ENCODE results near the gene TLE3. TPM values are rescaled to one million over a fixed set of nuclear protein-coding genes. Genes with fewer than 3 reads are reported as not detected.

The TLE3 gene
- total and polyA plus RNA-seq, 2 donors = 21.5 to 25.7 TPM

GRCh38 chr15:70133781-70134421 is 36.2 kb upstream of the TLE3 start:
- 94% methylated on average over 7 of the region's 7 CpGs for WGBS
- DNase-seq (ENCODE audit: extremely low spot score) = no peak
- Histone ChIP-seq H3K4me3 (ENCODE audit: low read depth, low read length) (no peak overlapping the region), H3K4me1 (ENCODE audit: insufficient read depth) (no peaks in the 10 kb centered on the region), H3K36me3 (ENCODE audit: insufficient read depth) (no peaks in the 10 kb centered on the region), H3K27ac (ENCODE audit: low read depth) (no peak overlapping the region)

GRCh38 chr15:70133296-70133695 is 35.6 kb upstream of the TLE3 start:
- Histone ChIP-seq H3K27ac (ENCODE audit: low read depth) (no peak overlapping the region), H3K4me1 (ENCODE audit: insufficient read depth) (no peaks in the 10 kb centered on the region), H3K4me3 (ENCODE audit: low read depth, low read length) (no peak overlapping the region), H3K36me3 (ENCODE audit: insufficient read depth) (no peaks in the 10 kb centered on the region)
- WGBS = 50% methylated on average over 6 of the region's 6 CpGs
- DNase-seq (ENCODE audit: extremely low spot score) = no peak

GRCh38 chr15:70132571-70132970 is 34.9 kb upstream of the TLE3 start:
- Histone ChIP-seq H3K36me3 (ENCODE audit: insufficient read depth) (no peaks in the 10 kb centered on the region), H3K4me3 (ENCODE audit: low read depth, low read length) (no peak overlapping the region), H3K4me1 (ENCODE audit: insufficient read depth) (no peaks in the 10 kb centered on the region), H3K27ac (ENCODE audit: low read depth) (no peak overlapping the region)
- no peak for DNase-seq (ENCODE audit: extremely low spot score)
- WGBS = 91% methylated on average over 1 of the region's 1 CpG

GRCh38 chr15:70132139-70132538 is 34.4 kb upstream of the TLE3 start:
- H3K27ac ChIP-seq (ENCODE audit: low read depth) = no peak overlapping the region
- 62% methylated on average over 4 of the region's 4 CpGs for WGBS
- H3K4me1 ChIP-seq (ENCODE audit: insufficient read depth) = no peaks in the 10 kb centered on the region
- H3K4me3 ChIP-seq (ENCODE audit: low read depth, low read length) = no peak overlapping the region
- DNase-seq (ENCODE audit: extremely low spot score) = no peak
- H3K36me3 ChIP-seq (ENCODE audit: insufficient read depth) = no peaks in the 10 kb centered on the region

GRCh38 chr15:70128414-70129140 is 30.9 kb upstream of the TLE3 start:
- H3K4me1 ChIP-seq (ENCODE audit: insufficient read depth) = no peaks in the 10 kb centered on the region
- H3K36me3 ChIP-seq (ENCODE audit: insufficient read depth) = no peaks in the 10 kb centered on the region
- DNase-seq (ENCODE audit: extremely low spot score) = no peak
- H3K4me3 ChIP-seq (ENCODE audit: low read depth, low read length) = no peak overlapping the region
- no peak overlapping the region for H3K27ac ChIP-seq (ENCODE audit: low read depth)
- WGBS = 91% methylated on average over 4 of the region's 4 CpGs

GRCh38 chr15:70127770-70128413 is 30.2 kb upstream of the TLE3 start:
- Histone ChIP-seq H3K4me3 (ENCODE audit: low read depth, low read length) (no peak overlapping the region), H3K27ac (ENCODE audit: low read depth) (no peak overlapping the region), H3K36me3 (ENCODE audit: insufficient read depth) (no peaks in the 10 kb centered on the region), H3K4me1 (ENCODE audit: insufficient read depth) (no peaks in the 10 kb centered on the region)
- no peak for DNase-seq (ENCODE audit: extremely low spot score)
- 89% methylated on average over 3 of the region's 3 CpGs for WGBS

- no peak for DNase-seq (ENCODE audit: extremely low spot score)
- Histone ChIP-seq H3K36me3 (ENCODE audit: insufficient read depth) (no peaks in the 10 kb centered on the region), H3K4me1 (ENCODE audit: insufficient read depth) (no peaks in the 10 kb centered on the region), H3K27ac (ENCODE audit: low read depth) (no peak overlapping the region), H3K4me3 (ENCODE audit: low read depth, low read length) (no peak overlapping the region)
- 60% methylated on average over 6 of the region's 6 CpGs for WGBS
Measured at GRCh38 chr15:70127288-70127746, 29.6 kb upstream of the TLE3 start.

- H3K36me3 ChIP-seq (ENCODE audit: insufficient read depth) = no peaks in the 10 kb centered on the region
- H3K27ac ChIP-seq (ENCODE audit: low read depth) = no peak overlapping the region
- DNase-seq (ENCODE audit: extremely low spot score) = no peak
- no peaks in the 10 kb centered on the region for H3K4me1 ChIP-seq (ENCODE audit: insufficient read depth)
- H3K4me3 ChIP-seq (ENCODE audit: low read depth, low read length) = no peak overlapping the region
- WGBS = 82% methylated on average over 4 of the region's 4 CpGs
Measured at GRCh38 chr15:70126362-70126761, 28.6 kb upstream of the TLE3 start.

GRCh38 chr15:70125605-70126004 is 27.9 kb upstream of the TLE3 start:
- WGBS = 87% methylated on average over 5 of the region's 5 CpGs
- no peaks in the 10 kb centered on the region for H3K4me1 ChIP-seq (ENCODE audit: insufficient read depth)
- no peaks in the 10 kb centered on the region for H3K36me3 ChIP-seq (ENCODE audit: insufficient read depth)
- no peak overlapping the region for H3K4me3 ChIP-seq (ENCODE audit: low read depth, low read length)
- DNase-seq (ENCODE audit: extremely low spot score) = no peak
- H3K27ac ChIP-seq (ENCODE audit: low read depth) = no peak overlapping the region

- WGBS = 52% methylated on average over 8 of the region's 8 CpGs
- H3K4me3 ChIP-seq (ENCODE audit: low read depth, low read length) = no peak overlapping the region
- H3K4me1 ChIP-seq (ENCODE audit: insufficient read depth) = no peaks in the 10 kb centered on the region
- no peak overlapping the region for H3K27ac ChIP-seq (ENCODE audit: low read depth)
- no peaks in the 10 kb centered on the region for H3K36me3 ChIP-seq (ENCODE audit: insufficient read depth)
- no peak for DNase-seq (ENCODE audit: extremely low spot score)
Measured at GRCh38 chr15:70121624-70122302, 24.0 kb upstream of the TLE3 start.

GRCh38 chr15:70120958-70121623 is 23.4 kb upstream of the TLE3 start:
- DNase-seq (ENCODE audit: extremely low spot score) = no peak
- Histone ChIP-seq H3K36me3 (ENCODE audit: insufficient read depth) (no peaks in the 10 kb centered on the region), H3K4me3 (ENCODE audit: low read depth, low read length) (no peak overlapping the region), H3K27ac (ENCODE audit: low read depth) (no peak overlapping the region), H3K4me1 (ENCODE audit: insufficient read depth) (no peaks in the 10 kb centered on the region)
- WGBS = 69% methylated on average over 10 of the region's 10 CpGs

GRCh38 chr15:70119911-70120508 is 22.3 kb upstream of the TLE3 start:
- Histone ChIP-seq H3K27ac (ENCODE audit: low read depth) (no peak overlapping the region), H3K4me3 (ENCODE audit: low read depth, low read length) (no peak overlapping the region), H3K36me3 (ENCODE audit: insufficient read depth) (no peaks in the 10 kb centered on the region), H3K4me1 (ENCODE audit: insufficient read depth) (no peaks in the 10 kb centered on the region)
- 86% methylated on average over 5 of the region's 5 CpGs for WGBS
- no peak for DNase-seq (ENCODE audit: extremely low spot score)

GRCh38 chr15:70118599-70118998 is 20.9 kb upstream of the TLE3 start:
- H3K4me3 ChIP-seq (ENCODE audit: low read depth, low read length) = no peak overlapping the region
- no peaks in the 10 kb centered on the region for H3K4me1 ChIP-seq (ENCODE audit: insufficient read depth)
- WGBS = 98% methylated on average over 3 of the region's 3 CpGs
- no peaks in the 10 kb centered on the region for H3K36me3 ChIP-seq (ENCODE audit: insufficient read depth)
- DNase-seq (ENCODE audit: extremely low spot score) = no peak
- H3K27ac ChIP-seq (ENCODE audit: low read depth) = no peak overlapping the region

Measured in urinary bladder (tissue), 4 donors.